NCI-H226 (cell line): ENCODE data around the gene CDH18.
A peak's percentile ranks its signal among the peaks of the same experiment; 100 is the strongest.

Experiments used
- DNase-seq: peaks from one replicate; pipeline ENCODE4 v3.0.0-alpha.2; 2015

Gene CDH18

DNA sequence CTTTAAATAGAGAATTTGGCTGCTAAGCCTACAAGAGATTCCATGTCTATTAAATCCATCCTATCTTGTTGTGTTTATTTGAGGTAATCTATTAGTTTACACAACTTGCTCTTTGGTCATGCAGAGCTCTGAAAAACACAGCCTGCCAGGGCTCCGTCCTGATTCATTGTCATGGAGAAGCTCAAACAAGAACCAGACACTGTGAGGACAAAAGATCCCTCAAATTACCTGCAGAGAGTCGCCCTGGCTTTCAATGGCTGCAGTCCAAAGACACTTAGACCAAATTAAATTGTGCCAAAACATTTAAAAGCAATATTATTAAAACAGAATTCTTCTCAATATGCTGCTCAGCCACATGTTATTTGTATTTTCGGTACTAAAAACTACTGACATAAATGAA is 60.1 kb downstream of the CDH18 start:
- DNase-seq, result no peak

GRCh38 chr5:19927170-19927569 is 60.8 kb downstream of the CDH18 start:
- no peak for DNase-seq

- no peak for DNase-seq
These were observed 64.3 kb downstream of the CDH18 start for GRCh38 chr5:19923742-19924141.

DNA sequence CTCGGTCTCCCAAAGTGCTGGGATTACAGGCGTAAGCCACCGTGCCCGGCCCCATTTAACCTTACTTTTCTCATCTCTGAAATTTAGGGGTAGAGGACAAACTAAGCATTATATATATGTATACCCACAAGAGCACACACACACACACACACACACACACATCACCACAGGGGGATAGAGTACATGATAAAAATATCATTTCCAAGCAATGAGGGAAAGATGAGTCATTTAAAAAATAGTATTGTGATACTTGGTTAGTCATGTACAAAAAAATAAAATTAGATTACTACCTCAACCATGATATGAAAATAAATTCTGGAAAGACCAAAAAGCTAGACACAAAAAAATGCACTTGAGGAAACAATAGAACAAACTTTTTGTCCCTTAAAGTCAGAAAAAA is 67.2 kb downstream of the CDH18 start:
- DNase-seq, result peak; percentile 51

GRCh38 chr5:19918780-19919179 is 69.2 kb downstream of the CDH18 start:
- peak; percentile 54 for DNase-seq

GRCh38 chr5:19917588-19918122 is 70.3 kb downstream of the CDH18 start:
- DNase-seq, result no peak

GRCh38 chr5:19910136-19910535 is 77.9 kb downstream of the CDH18 start:
- no peak for DNase-seq

GRCh38 chr5:19904766-19905165 is 83.2 kb downstream of the CDH18 start:
- peak; percentile 29 for DNase-seq

- peak; percentile 45 for DNase-seq
These were observed 84.4 kb downstream of the CDH18 start for GRCh38 chr5:19903611-19904010.

- DNase-seq, result peak; percentile 62
These were observed 85.6 kb downstream of the CDH18 start for GRCh38 chr5:19902316-19902934.

DNA sequence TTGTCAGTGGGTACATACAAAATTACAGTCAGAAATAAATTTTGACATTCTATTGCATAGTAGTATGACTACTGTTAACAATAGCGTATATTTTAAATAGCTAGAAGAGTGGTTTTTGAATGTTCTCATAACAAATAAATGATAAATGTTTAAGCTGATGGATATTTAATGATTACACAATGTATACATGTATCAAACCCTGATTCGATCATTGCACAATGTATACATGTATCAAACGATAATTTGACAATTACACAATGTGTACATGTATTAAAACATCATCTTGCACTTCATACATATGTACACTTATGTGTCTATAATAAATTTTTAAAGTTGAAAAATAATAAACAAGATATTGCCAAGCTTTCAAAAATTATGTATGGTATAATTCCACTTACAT is 87.7 kb downstream of the CDH18 start:
- DNase-seq, result no peak

DNA sequence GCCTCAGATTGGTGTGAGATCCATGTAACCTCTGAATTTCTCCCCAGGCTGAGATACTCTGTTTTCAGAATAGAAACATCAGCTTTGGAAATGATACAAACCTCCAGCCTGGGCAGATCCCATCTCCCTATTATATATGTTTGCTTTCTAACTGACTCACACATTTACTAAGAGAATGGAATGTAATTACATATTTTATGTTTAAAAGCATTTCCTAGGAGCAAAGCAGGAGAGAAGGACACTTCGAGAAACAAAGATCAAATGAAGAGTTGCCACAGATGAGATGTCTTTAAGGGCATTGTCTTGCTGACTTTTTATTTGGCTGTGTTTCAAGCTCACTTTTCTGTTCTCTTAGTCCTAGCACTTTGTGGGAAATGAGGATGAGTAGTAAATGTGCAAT is 96.3 kb downstream of the CDH18 start:
- peak; percentile 51 for DNase-seq

DNA sequence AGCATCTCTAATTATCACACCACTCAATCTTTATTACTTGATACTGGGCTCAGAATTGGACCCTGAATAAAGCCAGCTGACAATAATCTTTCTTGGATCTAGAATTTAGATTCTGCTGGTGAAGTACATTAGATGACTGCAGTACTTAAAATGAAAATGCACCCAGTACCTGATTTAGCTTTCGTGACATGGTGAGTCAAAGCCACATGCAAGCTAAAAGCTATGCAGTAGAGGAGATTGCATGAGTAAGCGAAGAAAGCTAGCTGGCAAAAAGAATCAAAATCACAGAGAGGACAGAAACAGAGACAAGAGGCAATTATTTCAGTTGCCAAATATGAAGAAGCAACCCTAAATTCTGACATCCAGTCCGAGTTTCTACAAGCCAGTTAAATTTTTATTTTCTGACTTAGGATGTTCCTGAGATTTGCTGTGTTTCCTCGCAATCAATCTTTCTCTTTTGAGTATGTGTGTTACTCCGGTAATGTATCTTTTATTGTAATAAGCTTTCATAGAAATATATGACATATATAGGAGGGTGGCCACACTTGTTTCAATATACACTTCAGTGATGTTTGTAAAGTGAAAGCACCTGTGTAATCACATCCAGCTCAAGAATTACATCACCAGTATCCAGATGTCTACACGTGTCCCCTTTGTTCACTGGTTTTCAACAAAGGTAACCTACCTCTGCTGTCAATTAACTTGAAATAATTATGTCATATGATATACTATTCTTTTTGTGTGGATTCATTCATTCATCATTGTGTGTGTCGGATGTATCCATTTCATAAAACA is 101.7 kb downstream of the CDH18 start:
- peak; percentile 50 for DNase-seq

GRCh38 chr5:19885040-19885824 is 102.8 kb downstream of the CDH18 start:
- DNase-seq, result no peak

- DNase-seq, result no peak
These were observed 107.1 kb downstream of the CDH18 start for GRCh38 chr5:19880859-19881436.

DNA sequence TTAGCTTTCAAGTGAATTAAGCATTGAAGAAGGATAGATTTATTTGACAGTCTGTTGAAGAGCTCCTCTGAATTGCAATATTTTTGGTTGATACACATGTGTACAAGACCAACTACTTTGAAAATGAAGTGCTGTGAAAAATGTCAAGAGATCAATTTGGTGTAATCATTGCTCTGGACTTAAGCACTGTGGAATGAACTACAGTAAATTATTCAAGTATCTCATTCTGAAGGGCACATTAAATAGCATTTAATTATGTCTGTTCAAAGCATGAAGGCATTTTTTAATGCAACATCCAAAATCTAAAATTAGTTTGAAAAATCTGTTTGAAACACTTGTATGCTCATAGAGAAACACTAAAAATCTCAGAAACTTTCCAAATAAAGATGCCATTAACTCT is 107.5 kb downstream of the CDH18 start:
- DNase-seq, result no peak

- no peak for DNase-seq
These were observed 113.2 kb downstream of the CDH18 start for GRCh38 chr5:19874811-19875210.

DNA sequence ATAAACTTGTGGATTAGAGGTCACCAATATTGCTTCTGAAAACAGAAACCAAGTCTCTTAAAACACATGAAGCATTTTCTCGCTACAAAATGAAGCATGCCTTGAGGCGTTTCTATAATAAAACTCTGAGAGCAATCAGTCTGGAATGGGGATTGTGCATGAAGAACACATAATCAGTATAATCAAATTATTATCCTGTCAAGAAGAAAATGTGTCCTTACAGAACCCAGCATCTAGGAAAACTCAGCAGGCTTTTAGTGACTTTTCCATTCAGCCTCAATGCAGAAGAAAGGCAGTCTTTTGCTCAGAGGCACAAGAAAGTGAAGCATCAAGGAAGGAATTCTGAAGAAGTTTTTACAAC is 121.9 kb downstream of the CDH18 start:
- DNase-seq, result no peak

DNA sequence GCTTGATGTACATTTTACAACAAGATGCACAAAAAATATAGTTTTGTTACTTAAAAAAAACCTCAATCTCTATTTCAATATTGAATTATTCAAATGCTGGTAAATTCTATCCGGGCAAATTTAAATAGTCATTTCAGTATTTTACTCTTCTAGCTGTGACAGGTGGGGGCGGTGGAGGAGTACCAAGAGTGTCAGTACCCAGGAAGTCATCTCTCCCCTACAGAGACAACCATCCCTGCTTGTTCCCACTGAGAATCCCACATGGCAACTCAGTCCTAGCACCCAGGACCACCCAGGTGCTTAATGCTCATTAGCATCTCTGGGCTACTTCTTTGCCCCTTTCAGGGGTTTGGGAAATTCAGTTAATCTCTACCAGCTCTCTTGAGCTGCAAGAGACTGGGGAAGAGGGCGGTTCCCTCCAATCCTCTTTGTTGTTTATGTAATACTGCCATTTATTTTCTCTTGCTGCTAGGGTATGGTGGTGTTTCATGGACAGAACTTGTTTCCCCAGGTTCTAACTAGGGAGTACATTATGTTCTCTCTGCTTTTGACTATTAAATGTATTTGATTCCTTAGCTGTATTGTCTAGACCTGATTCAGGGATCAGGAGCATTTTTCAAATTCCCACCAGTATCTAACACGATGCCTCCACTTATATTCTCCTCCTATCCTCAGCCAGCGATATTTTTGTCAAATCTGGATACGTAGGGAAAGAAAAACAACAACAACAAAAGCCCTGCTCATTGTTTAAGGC is 122.5 kb downstream of the CDH18 start:
- DNase-seq, result no peak

- no peak for DNase-seq
These were observed 125.3 kb downstream of the CDH18 start for GRCh38 chr5:19862711-19863110.

DNA sequence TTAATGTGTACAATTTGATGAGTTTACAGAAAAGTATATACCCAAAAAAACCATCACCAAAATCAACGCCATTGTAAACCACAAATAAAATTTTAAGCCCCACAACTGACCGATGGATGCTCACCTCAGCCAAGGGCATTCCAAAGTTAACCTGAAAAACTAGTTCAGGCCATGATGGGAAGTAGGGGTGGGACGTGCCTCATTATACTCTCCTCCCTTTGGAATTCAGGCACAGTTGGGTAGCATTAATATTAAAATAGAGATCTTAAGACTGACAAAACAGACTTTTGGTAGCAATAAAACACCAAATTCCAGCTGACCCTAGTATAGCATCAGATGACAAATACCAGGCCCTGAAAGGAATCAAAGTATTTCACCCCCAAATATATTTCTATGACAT is 129.0 kb downstream of the CDH18 start:
- DNase-seq, result no peak

DNA sequence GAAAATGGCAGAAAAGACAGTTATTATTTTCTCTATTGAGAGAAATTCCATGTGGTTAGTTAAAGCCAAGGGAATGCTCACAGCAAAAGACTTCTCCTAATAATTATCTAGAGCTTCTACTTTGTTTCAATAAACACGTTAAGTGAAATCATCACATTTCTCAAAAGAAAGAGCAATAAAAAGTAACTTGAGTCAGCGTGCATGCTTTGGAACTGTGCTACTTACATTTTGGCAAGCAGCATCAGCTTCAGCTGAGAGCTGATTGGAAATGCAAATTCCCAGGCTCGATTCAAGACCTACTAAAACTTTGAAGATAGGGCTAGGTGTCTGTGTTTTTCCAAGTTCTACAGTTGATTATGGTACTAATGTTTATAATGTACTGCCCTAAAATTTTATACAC is 132.1 kb downstream of the CDH18 start:
- no peak for DNase-seq

- DNase-seq, result no peak
These were observed 132.5 kb downstream of the CDH18 start for GRCh38 chr5:19855453-19855852.
